ENCODE measurements around the gene CCR5AS.
"Not testable (repeated sequence)": the region's sequence is repeated elsewhere in the genome, so short reads cannot be mapped to it uniquely, and the experiment has no call there.

Gene CCR5AS

GRCh38 chr3:46427404-46427803 lies 20.5 kb upstream of the CCR5AS start:
- not testable (repeated sequence) for H3K27me3 ChIP-seq (ENCODE audit: control insufficient read depth, insufficient read depth, low read length); H3K9ac ChIP-seq (ENCODE audit: insufficient read depth, low read length); H3K4me3 ChIP-seq (replicated peaks in 1 of 4; ENCODE audit: control extremely low read depth in 1 of 4, insufficient read depth in 1 of 4, low read depth in 3 of 4, low read length in 4 of 4); H3K79me2 ChIP-seq (ENCODE audit: control insufficient read depth, insufficient read depth, low read length); H3K9me3 ChIP-seq (ENCODE audit: control insufficient read depth, insufficient read depth, low read depth, low read length); H3K4me1 ChIP-seq (ENCODE audit: control insufficient read depth, extremely low read depth, insufficient read depth, low read length); H4K20me1 ChIP-seq (ENCODE audit: control insufficient read depth, extremely low read depth, insufficient read depth, low read length); H3K36me3 ChIP-seq (ENCODE audit: control insufficient read depth, insufficient read depth, low read length); H3K27ac ChIP-seq (ENCODE audit: insufficient read depth, low read length); H3K4me2 ChIP-seq (ENCODE audit: extremely low read depth, insufficient read depth, low read length); H2AFZ ChIP-seq (ENCODE audit: low read length)
- TF ChIP-seq CTCF (conservative IDR thresholded peaks at IDR 0.05 in 1 of 2, IDR thresholded peaks at IDR 0.05 in 1 of 2; ENCODE audit: low read depth in 1 of 2, low read length in 2 of 2), result peak; percentile 17 to 23
- peak in 1 of 2 donors; percentile 26 for DNase-seq (ENCODE audit: low read depth in 2 of 2)

GRCh38 chr3:46426476-46426875 lies 19.6 kb upstream of the CCR5AS start:
- not testable (repeated sequence) for H3K27ac ChIP-seq (ENCODE audit: insufficient read depth, low read length); H4K20me1 ChIP-seq (ENCODE audit: control insufficient read depth, extremely low read depth, insufficient read depth, low read length); H3K4me1 ChIP-seq (ENCODE audit: control insufficient read depth, extremely low read depth, insufficient read depth, low read length); H3K4me2 ChIP-seq (ENCODE audit: extremely low read depth, insufficient read depth, low read length); H3K9ac ChIP-seq (ENCODE audit: insufficient read depth, low read length); H3K79me2 ChIP-seq (ENCODE audit: control insufficient read depth, insufficient read depth, low read length); H3K9me3 ChIP-seq (ENCODE audit: control insufficient read depth, insufficient read depth, low read depth, low read length); H3K27me3 ChIP-seq (ENCODE audit: control insufficient read depth, insufficient read depth, low read length); H3K4me3 ChIP-seq (replicated peaks in 1 of 4; ENCODE audit: control extremely low read depth in 1 of 4, insufficient read depth in 1 of 4, low read depth in 3 of 4, low read length in 4 of 4); H3K36me3 ChIP-seq (ENCODE audit: control insufficient read depth, insufficient read depth, low read length); H2AFZ ChIP-seq (ENCODE audit: low read length)
- peak in 1 of 2 donors; percentile 4 for DNase-seq (ENCODE audit: low read depth in 2 of 2)

GRCh38 chr3:46423588-46423987 lies 16.7 kb upstream of the CCR5AS start:
- Histone ChIP-seq H4K20me1 (ENCODE audit: control insufficient read depth, extremely low read depth, insufficient read depth, low read length) (no peaks in the 10 kb centered on the region), H3K27ac (ENCODE audit: insufficient read depth, low read length) (no peak overlapping the region), H3K9ac (ENCODE audit: insufficient read depth, low read length) (no peak overlapping the region), H2AFZ (ENCODE audit: low read length) (no peak overlapping the region), H3K4me3 (replicated peaks in 1 of 4; ENCODE audit: control extremely low read depth in 1 of 4, insufficient read depth in 1 of 4, low read depth in 3 of 4, low read length in 4 of 4) (no peak overlapping the region), H3K4me2 (ENCODE audit: extremely low read depth, insufficient read depth, low read length) (no peak overlapping the region), H3K4me1 (ENCODE audit: control insufficient read depth, extremely low read depth, insufficient read depth, low read length) (no peaks in the 10 kb centered on the region), H3K27me3 (ENCODE audit: control insufficient read depth, insufficient read depth, low read length) (no peaks in the 10 kb centered on the region), H3K9me3 (ENCODE audit: control insufficient read depth, insufficient read depth, low read depth, low read length) (no peaks in the 10 kb centered on the region), H3K36me3 (ENCODE audit: control insufficient read depth, insufficient read depth, low read length) (no peaks in the 10 kb centered on the region), H3K79me2 (ENCODE audit: control insufficient read depth, insufficient read depth, low read length) (no peaks in the 10 kb centered on the region)
- TF ChIP-seq EZH2 (IDR thresholded peaks at IDR 0.05; ENCODE audit: low read length, missing control alignments), result no peak
- no peak for TF ChIP-seq CTCF (conservative IDR thresholded peaks at IDR 0.05 in 1 of 2, IDR thresholded peaks at IDR 0.05 in 1 of 2; ENCODE audit: low read depth in 1 of 2, low read length in 2 of 2)
- peak in 1 of 2 donors; percentile 56 for DNase-seq (ENCODE audit: low read depth in 2 of 2)

GRCh38 chr3:46422617-46423016 lies 15.8 kb upstream of the CCR5AS start:
- H3K4me2 ChIP-seq (ENCODE audit: extremely low read depth, insufficient read depth, low read length), result no peak overlapping the region
- H3K4me1 ChIP-seq (ENCODE audit: control insufficient read depth, extremely low read depth, insufficient read depth, low read length), result no peaks in the 10 kb centered on the region
- no peaks in the 10 kb centered on the region for H3K79me2 ChIP-seq (ENCODE audit: control insufficient read depth, insufficient read depth, low read length)
- no peak overlapping the region for H3K27ac ChIP-seq (ENCODE audit: insufficient read depth, low read length)
- H3K27me3 ChIP-seq (ENCODE audit: control insufficient read depth, insufficient read depth, low read length), result no peaks in the 10 kb centered on the region
- no peaks in the 10 kb centered on the region for H3K36me3 ChIP-seq (ENCODE audit: control insufficient read depth, insufficient read depth, low read length)
- DNase-seq (ENCODE audit: low read depth in 2 of 2), result peak in 1 of 2 donors; percentile 43
- no peak for TF ChIP-seq EZH2 (IDR thresholded peaks at IDR 0.05; ENCODE audit: low read length, missing control alignments)
- TF ChIP-seq CTCF (conservative IDR thresholded peaks at IDR 0.05 in 1 of 2, IDR thresholded peaks at IDR 0.05 in 1 of 2; ENCODE audit: low read depth in 1 of 2, low read length in 2 of 2), result no peak
- H3K4me3 ChIP-seq (replicated peaks in 1 of 4; ENCODE audit: control extremely low read depth in 1 of 4, insufficient read depth in 1 of 4, low read depth in 3 of 4, low read length in 4 of 4), result no peak overlapping the region
- H3K9me3 ChIP-seq (ENCODE audit: control insufficient read depth, insufficient read depth, low read depth, low read length), result no peaks in the 10 kb centered on the region
- H3K9ac ChIP-seq (ENCODE audit: insufficient read depth, low read length), result no peak overlapping the region
- no peak overlapping the region for H2AFZ ChIP-seq (ENCODE audit: low read length)
- H4K20me1 ChIP-seq (ENCODE audit: control insufficient read depth, extremely low read depth, insufficient read depth, low read length), result no peaks in the 10 kb centered on the region
